Transverse colon (tissue), 4 donors: Measurements from ENCODE around the gene ARSK.

ENCODE experiments used
- EP300 ChIP-seq: sonication (generic); formaldehyde crosslinking; IDR thresholded peaks from one replicate; pipeline ENCODE4 v1.6.1; 2017; ENCODE audit warnings: antibody characterized with exemption, low read depth
- POLR2A ChIP-seq: fragments of 450-650 bp; IDR thresholded peaks from one replicate; pipeline ENCODE4 v1.6.1; 2016; ENCODE audit warnings: antibody characterized with exemption, mild to moderate bottlenecking, moderate library complexity
- POLR2AphosphoS5 ChIP-seq, 3 donors: sonication (generic); formaldehyde crosslinking; IDR thresholded peaks; one replicate each; pipeline ENCODE4 v1.6.1; 2016; ENCODE audit warnings: antibody characterized with exemption in 3 of 3
- TF ChIP-seq, protein P1 (sequence below), 5 experiments: fragments of 200-600 bp in 3 of 5; fragments of 450-650 bp in 2 of 5; sonication (generic) in 3 of 5; IDR thresholded peaks; 1 replicate in 2 of 5; 2 replicates in 3 of 5; pipeline ENCODE4 v1.5.1; 2016 to 2017; ENCODE audit warnings: antibody characterized with exemption in 5 of 5, inconsistent platforms in 3 of 5, mild to moderate bottlenecking in 2 of 5, moderate library complexity in 1 of 5

DNA sequence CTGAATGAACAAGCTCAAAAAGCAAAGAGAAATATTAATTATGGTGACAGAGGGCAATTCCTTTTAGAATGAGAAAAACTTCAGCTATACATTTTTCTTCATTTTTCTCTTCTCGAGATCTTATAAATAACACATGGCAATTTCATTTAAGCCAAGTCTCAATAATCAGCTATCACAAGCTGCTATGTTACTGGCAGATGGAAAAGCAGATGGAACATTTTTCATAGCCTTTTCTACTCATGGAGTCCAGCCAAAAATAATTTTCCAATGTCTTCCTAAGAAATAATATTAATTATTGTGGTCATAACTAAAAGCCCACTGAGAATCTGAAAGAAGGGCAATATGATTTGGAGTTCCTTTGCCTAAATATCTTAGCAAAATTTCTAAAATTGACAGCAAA lies 35.8 kb upstream of the ARSK start:
- TF ChIP-seq, protein P1, sequence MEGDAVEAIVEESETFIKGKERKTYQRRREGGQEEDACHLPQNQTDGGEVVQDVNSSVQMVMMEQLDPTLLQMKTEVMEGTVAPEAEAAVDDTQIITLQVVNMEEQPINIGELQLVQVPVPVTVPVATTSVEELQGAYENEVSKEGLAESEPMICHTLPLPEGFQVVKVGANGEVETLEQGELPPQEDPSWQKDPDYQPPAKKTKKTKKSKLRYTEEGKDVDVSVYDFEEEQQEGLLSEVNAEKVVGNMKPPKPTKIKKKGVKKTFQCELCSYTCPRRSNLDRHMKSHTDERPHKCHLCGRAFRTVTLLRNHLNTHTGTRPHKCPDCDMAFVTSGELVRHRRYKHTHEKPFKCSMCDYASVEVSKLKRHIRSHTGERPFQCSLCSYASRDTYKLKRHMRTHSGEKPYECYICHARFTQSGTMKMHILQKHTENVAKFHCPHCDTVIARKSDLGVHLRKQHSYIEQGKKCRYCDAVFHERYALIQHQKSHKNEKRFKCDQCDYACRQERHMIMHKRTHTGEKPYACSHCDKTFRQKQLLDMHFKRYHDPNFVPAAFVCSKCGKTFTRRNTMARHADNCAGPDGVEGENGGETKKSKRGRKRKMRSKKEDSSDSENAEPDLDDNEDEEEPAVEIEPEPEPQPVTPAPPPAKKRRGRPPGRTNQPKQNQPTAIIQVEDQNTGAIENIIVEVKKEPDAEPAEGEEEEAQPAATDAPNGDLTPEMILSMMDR (IDR thresholded peaks at IDR 0.05): no peak
- TF ChIP-seq POLR2AphosphoS5 (IDR thresholded peaks at IDR 0.05) (no peak), POLR2A (no peak), EP300 (no peak)
